Neural crest cell (in vitro differentiated cells): ENCODE results near the gene FANK1. TPM values are rescaled to one million over a fixed set of nuclear protein-coding genes. Genes with fewer than 3 reads are reported as not detected.
"Not testable (repeated sequence)": the region's sequence is repeated elsewhere in the genome, so short reads cannot be mapped to it uniquely, and the experiment has no call there.

Experiments used
- DNase-seq: peaks from one replicate; pipeline ENCODE4 v3.0.0; 2021; ENCODE audit warnings: low read depth, mixed read lengths, low spot score
- H3K27ac Mint-ChIP-seq: one replicate; pipeline ENCODE4 v1.8.0; 2021; ENCODE audit warnings: mild to moderate bottlenecking, mixed read lengths; ENCODE audit not compliant: unreplicated experiment
- H3K27me3 Mint-ChIP-seq: 2 replicates; pipeline ENCODE4 v1.8.0; 2021; ENCODE audit warnings: low read depth, mild to moderate bottlenecking, mixed read lengths
- H3K36me3 Mint-ChIP-seq: 2 replicates; pipeline ENCODE4 v1.8.0; 2021; ENCODE audit warnings: low read depth, mild to moderate bottlenecking, mixed read lengths
- H3K4me1 Mint-ChIP-seq: 2 replicates; pipeline ENCODE4 v1.8.0; 2021; ENCODE audit warnings: mixed read lengths
- H3K4me3 Mint-ChIP-seq: one replicate; pipeline ENCODE4 v1.8.0; 2021; ENCODE audit warnings: mild to moderate bottlenecking, mixed read lengths
- H3K9me3 Mint-ChIP-seq: 2 replicates; pipeline ENCODE4 v1.8.0; 2021; ENCODE audit warnings: mixed read lengths
- total RNA-seq: library from RNA; stranded (reverse); gene quantifications from 2 replicates; pipeline ENCODE4 v1.2.1, GENCODE V29; 2021
- TF ChIP-seq, protein P1 (sequence below): fragments of 200-600 bp; sonication (generic); conservative IDR thresholded peaks from 2 replicates; pipeline ENCODE4 v1.5.0; 2021; ENCODE audit warnings: antibody characterized with exemption, mild to moderate bottlenecking

The FANK1 gene
- total RNA-seq, 1 donor from 2014 or later = 2.4 TPM

DNA sequence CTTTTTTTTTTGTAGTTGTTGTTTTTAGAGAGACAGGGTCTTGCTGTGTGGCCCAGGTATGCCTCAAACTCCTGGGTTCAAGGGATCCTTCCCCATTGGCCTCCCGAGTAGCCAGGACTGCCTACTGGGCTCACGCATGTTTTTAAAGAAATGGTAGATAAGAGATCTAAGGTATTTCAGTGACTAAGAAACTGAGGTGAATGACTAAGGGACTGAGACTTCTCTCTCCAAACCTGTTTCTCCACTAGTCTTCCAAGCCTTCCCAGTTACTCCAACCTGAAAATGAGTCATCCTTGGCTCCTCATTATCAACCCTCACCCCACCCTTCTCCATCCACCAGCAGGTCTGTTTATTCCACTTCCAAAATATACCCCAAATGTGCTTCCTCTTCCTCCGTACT is 4.6 kb downstream of the FANK1 start:
- peak overlapping the region; percentile 7 for H3K4me3 Mint-ChIP-seq
- H3K9me3 Mint-ChIP-seq, H3K36me3 Mint-ChIP-seq, H3K4me1 Mint-ChIP-seq, H3K27ac Mint-ChIP-seq, DNase-seq, H3K27me3 Mint-ChIP-seq: not testable (repeated sequence)

DNA sequence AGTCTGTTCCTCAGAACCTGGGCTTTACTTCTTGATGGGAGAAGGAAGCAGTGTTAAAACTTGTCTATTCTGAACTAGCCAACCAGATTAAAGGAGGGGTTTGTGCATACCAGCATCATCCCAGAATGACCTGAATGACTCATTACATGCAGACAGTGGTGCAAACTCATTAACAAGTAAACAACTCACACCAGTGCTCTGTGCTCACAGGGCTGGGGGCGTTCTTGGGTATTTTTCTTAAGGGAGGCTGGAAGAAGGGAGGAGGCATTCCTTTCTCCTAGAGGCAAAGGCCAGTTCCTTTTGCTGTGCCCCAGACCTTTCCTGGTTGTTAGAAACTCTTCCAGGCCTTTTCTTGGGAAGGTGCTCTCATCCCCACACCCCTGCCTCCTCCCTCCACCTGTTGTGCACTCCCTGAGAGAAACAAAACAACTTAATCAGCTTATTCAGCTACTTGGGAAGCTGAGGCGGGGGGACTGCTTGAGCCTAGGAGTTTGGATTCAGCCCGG is 6.8 kb downstream of the FANK1 start:
- not testable (repeated sequence) for DNase-seq, H3K9me3 Mint-ChIP-seq, H3K27ac Mint-ChIP-seq, H3K4me3 Mint-ChIP-seq, H3K4me1 Mint-ChIP-seq, H3K36me3 Mint-ChIP-seq, H3K27me3 Mint-ChIP-seq

DNA sequence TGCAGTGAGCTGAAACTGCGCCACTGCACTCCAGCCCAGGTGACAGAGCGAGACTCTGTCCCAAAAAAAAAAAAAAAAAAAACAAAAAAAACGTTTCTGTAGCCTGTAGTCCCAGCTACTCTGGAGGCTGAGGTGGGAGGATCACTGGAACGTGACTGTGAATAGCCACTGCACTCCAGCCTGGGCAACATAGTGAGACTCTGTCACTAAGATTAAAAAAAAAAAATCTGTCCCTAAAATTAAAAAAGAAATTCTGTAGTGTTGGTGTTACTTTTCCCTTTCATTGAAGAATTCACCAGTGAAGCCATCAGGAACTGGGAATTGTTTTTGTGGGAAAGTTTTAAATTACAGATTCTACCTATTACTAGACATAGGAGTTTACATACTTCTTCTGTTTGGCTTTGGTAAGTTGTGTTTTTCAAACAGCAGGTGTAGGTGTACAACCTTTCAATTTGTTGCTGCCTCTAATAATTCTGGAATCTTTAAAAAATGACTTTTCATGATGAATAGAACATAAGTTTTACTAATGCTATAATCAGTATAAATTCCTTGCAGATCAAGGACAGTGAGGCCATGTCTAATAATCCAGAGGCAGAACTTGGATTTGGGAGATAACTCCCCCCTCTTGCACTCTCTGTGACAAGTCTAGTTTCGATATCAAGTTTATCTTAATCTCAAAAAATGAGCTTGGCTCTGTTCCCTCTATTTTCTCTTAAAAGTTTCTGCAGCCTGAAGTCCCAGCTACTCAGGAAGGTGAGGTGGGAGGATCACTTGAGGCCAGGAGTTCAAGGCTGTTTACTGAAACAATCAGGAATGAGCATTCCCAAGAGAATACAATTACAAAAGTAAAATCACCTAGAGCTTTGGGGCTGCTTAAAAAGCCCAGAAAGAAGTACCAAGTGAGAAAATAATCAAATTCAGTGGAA is 9.0 kb downstream of the FANK1 start:
- not testable (repeated sequence) for H3K4me1 Mint-ChIP-seq, H3K36me3 Mint-ChIP-seq, DNase-seq, H3K9me3 Mint-ChIP-seq, H3K4me3 Mint-ChIP-seq, H3K27ac Mint-ChIP-seq, H3K27me3 Mint-ChIP-seq

DNA sequence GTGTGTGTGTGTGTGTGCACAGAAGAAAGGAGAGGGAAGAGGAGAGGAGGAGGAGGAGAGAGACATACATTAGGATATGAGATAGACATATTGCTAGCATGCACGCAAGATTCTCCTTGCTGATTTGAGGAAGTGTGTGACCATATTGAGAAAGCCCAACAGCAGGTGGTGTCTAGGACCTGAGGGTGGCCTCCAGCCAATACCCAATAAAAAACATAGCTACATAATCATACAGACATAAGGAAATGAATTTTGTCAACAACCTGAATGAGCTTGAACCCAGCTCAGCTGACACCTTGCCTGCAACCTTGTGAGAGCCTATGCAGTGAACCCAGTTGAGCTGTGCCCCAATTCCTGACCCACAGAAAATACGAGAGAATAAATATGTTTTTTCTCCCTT is 11.2 kb downstream of the FANK1 start:
- not testable (repeated sequence) for DNase-seq, H3K4me1 Mint-ChIP-seq, H3K27ac Mint-ChIP-seq, H3K36me3 Mint-ChIP-seq, H3K4me3 Mint-ChIP-seq, H3K9me3 Mint-ChIP-seq, H3K27me3 Mint-ChIP-seq

DNA sequence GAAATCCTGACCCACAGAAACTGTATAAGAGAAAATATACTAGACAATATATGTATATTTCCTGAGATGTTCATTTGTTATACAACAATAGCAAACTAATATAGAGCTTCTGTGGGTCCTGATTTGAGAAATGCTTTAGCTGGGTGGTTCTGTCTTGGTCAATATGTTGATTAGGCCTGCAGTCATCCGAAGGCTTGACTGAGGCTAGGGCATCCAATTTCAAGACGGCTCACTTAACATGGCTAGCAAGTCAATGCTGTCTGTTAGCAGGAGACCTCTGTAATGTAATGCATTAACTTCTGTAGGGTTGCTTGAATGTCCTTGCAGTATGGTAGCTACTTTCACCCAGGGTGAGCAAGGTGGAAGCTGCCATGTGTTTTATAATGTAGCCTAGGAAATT is 12.4 kb downstream of the FANK1 start:
- not testable (repeated sequence) for H3K27me3 Mint-ChIP-seq, H3K4me3 Mint-ChIP-seq, H3K27ac Mint-ChIP-seq, H3K9me3 Mint-ChIP-seq, H3K4me1 Mint-ChIP-seq, DNase-seq, H3K36me3 Mint-ChIP-seq

DNA sequence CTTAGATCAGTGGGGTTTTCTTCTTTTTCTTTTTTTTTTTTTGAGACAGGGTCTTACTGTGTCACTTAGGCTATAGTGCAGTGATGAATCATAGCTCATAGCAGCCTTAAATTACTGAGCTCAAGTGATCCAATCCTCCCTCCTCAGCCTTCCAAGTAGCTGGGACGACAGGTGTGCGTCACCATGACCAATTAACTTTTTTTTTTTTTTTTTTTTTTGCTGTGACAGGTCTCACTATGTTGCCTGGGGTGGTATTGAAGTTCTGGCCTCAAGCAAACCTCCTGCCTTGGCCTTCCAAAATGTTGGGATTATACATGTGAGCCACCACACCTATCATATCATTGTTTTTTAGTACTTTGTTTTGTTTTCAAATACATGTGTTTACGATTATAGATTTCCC is 13.1 kb downstream of the FANK1 start:
- H3K27me3 Mint-ChIP-seq, H3K27ac Mint-ChIP-seq, H3K9me3 Mint-ChIP-seq, DNase-seq, H3K4me3 Mint-ChIP-seq, H3K36me3 Mint-ChIP-seq, H3K4me1 Mint-ChIP-seq: not testable (repeated sequence)

DNA sequence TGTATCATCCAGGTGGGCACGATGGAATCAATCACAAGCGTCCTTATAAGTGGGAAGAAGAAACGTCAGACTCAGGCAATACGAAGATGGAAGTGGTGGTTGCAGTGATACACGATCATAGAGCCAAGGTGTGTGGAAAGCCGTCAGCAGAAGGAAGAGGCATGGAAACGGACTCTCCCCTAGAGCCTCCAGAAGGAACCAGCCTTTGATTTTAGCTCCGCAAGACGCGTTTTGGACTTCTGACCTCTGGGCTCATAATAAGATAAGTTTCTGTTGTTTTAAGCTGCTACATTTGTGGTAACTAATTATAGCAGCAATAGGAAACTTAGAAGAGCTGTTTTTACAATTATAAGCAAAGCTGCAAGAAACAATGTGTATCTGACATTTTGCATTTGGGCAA is 14.8 kb downstream of the FANK1 start:
- no peak for DNase-seq
- no peaks in the 10 kb centered on the region for H3K4me1 Mint-ChIP-seq
- H3K4me3 Mint-ChIP-seq = no peak overlapping the region
- H3K27me3 Mint-ChIP-seq = no peaks in the 10 kb centered on the region
- peaks cover 8% of the 10 kb centered on the region for H3K9me3 Mint-ChIP-seq
- no peak overlapping the region for H3K27ac Mint-ChIP-seq
- TF ChIP-seq, protein P1, sequence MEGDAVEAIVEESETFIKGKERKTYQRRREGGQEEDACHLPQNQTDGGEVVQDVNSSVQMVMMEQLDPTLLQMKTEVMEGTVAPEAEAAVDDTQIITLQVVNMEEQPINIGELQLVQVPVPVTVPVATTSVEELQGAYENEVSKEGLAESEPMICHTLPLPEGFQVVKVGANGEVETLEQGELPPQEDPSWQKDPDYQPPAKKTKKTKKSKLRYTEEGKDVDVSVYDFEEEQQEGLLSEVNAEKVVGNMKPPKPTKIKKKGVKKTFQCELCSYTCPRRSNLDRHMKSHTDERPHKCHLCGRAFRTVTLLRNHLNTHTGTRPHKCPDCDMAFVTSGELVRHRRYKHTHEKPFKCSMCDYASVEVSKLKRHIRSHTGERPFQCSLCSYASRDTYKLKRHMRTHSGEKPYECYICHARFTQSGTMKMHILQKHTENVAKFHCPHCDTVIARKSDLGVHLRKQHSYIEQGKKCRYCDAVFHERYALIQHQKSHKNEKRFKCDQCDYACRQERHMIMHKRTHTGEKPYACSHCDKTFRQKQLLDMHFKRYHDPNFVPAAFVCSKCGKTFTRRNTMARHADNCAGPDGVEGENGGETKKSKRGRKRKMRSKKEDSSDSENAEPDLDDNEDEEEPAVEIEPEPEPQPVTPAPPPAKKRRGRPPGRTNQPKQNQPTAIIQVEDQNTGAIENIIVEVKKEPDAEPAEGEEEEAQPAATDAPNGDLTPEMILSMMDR = no peak
- peaks cover 4% of the 10 kb centered on the region for H3K36me3 Mint-ChIP-seq

DNA sequence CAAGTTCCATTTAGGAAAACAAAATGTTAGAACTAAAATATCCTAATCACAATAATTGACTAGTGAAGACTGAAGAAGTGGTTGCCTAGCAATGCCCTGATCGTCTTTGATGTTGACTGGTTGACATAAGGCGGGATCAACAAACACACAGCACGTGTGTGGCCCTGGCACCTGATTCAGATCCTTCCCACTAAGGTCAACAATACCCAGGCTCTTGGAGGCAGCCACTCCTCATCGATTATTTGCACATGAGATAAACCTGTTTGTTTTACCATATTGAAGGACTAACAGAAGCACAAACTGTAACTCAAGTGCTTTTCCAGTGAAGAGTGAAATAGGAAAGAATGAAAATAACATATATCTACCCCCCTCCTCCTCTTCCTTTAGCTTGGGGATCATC is 15.6 kb downstream of the FANK1 start:
- H3K4me1 Mint-ChIP-seq = no peaks in the 10 kb centered on the region
- no peaks in the 10 kb centered on the region for H3K27me3 Mint-ChIP-seq
- no peak overlapping the region for H3K27ac Mint-ChIP-seq
- TF ChIP-seq, protein P1 = no peak
- H3K36me3 Mint-ChIP-seq = peaks cover 4% of the 10 kb centered on the region
- peaks cover 8% of the 10 kb centered on the region for H3K9me3 Mint-ChIP-seq
- no peak for DNase-seq
- no peak overlapping the region for H3K4me3 Mint-ChIP-seq

DNA sequence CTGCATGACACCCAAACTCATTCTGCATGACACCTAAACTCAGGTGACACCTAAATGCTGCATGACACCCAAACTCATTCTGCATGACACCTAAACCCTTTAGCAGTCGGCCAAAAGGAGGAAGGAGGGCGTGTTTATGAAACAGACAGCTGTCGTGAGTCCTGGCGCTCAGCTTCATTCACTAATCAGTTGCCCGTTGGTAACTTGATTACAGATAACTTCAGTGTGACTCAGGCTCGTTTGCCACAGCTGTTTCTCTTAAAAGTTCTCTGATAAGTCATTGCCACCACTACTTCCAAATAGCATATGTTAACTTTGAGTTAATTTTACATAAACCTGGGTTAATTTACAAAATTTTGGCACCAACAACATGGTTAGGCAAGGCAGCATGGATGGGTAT is 16.9 kb downstream of the FANK1 start:
- H3K36me3 Mint-ChIP-seq, H3K4me1 Mint-ChIP-seq, H3K4me3 Mint-ChIP-seq, H3K27me3 Mint-ChIP-seq, DNase-seq, H3K27ac Mint-ChIP-seq, H3K9me3 Mint-ChIP-seq: not testable (repeated sequence)
